Activated gamma-delta T cell treated with anti-CD3 and anti-CD28 coated beads, Interleukin-2, amount 50 U/mL, for 16 hours (primary cell): ENCODE measurements around the gene GNG11.
"Not testable (repeated sequence)": the region's sequence is repeated elsewhere in the genome, so short reads cannot be mapped to it uniquely, and the experiment has no call there.

Experiments
- DNase-seq: peaks from one replicate; pipeline ENCODE4 v3.0.0-alpha.2; 2020; ENCODE audit warnings: low read depth

The GNG11 gene

DNA sequence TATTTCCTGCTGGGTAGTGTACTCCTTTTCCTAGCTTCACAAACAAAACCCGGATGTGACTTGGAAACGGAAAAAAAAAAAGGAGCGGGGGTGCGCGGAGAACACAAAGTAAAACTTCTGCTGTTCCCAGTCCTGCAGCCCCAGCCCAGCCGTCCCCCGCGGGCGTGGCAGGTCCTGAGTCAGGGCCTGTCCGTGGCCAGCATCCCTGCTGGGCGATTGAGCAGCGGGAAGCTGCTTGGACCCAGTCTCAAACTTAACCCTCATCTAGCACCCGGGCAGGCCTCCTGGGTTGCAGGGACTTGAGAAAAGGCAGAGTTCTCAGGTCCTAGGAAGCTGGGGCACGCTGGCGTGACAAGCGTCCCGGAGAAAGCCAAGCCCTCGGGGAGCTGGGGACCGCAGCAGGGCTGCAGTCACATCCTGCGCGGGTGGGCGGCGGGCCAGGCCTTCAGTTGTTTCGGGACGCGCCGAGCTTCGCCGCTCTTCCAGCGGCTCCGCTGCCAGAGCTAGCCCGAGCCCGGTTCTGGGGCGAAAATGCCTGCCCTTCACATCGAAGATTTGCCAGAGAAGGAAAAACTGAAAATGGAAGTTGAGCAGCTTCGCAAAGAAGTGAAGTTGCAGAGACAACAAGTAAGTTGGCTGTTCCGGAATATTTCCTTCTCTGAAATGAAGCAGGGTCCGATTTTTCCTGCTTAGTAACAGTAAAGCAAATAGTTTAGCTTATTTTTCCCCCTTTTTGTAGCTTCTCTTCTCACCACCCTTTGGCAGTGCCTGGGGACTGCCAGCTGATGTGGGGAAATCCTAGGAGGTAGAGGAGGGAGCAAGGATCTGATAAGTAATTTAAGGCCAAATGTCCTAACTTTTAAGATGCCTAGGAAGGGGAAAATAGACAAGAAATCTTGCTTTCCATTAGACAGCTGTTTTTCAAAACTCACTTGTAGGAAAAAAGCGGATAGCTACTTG lies at the start of gene GNG11:
Gene GNG11, plus strand, starts transcription at position 129 of the 960 bp plus-strand sequence. Its CDS starts 403 bp downstream, at position 532.
- no peak for DNase-seq

DNA sequence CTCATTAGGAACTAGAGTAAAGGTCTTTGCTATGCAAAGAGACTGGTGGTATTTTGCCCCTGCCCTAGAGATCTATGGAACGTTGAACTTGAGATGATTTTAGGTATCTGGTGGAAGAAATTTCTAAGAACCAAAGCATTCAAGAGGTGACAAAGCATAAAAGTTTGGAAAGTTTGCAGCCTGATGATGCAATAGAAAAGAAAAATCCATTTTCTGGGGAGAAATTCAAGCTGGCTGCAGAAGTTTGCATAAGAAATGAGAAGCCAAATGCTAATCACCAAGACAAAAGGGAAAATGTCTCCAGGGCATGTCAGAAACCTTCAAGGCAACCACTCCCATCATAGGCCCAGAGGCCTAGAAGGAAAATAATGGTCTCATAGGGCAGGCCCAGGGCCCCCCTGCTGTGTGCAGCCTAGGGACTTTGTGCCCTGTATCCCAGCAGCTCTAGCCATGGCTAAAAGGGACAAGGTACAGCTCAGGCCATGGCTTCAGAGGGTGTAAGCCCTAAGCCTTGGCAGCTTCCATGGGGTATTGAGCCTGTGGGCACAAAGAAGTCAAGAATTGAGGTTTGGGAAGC lies 47.4 kb upstream of the GNG11 start:
- no peak for DNase-seq

DNA sequence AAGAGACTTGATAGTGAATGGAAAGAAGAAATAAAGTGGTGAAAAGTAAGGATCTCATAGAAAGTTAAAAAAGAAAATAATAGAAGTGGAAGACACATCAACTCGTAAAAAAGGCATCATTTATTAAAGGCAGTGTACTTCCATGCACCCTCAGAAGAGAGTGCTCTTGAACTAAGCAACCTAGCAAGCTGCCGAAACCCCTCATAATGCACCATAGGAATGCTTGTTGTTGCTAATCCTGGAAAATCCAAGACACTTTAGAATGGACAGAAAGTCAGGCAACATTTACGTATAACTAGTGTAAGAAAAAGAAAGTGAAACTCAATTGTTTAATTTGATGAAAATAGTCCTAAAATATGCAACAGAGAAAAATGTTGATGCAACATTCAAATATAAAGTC lies 43.8 kb upstream of the GNG11 start:
- no peak for DNase-seq

DNA sequence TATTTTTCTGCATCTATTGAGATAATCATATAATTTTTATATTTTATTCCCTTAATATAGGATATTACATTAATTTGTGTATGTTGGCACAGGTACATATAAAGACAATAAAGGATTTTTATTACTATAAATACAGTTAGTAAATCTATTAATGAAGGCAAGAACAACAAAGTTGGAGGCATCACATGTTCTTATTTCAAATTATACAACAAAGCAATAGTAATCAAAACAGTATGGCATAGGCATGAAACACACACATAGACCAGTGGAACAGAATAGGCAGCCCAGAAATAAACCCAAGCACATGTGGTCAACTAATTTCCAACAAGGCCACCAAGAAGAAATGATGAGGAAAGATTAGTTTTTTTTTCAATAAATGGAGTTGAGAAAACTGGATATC lies 42.2 kb upstream of the GNG11 start:
- DNase-seq = no peak

DNA sequence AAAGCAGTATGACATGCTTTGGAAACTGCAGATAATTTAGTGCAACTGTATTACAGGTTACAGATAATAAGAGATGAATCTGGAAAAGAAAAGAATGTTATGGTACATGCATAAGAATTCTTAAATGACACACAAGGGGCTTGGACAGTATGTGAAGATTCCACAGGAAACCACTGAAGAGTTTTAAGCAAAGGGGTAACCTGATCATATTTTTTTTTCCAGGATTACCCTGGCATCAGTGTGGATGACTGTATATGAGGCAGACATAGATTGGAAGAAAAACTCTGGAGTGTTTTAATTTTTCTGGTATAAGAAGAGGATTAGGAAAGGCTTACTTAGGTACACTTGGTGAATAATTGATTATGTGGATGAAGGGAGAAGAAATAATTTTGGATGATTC lies 39.1 kb upstream of the GNG11 start:
- DNase-seq = no peak

DNA sequence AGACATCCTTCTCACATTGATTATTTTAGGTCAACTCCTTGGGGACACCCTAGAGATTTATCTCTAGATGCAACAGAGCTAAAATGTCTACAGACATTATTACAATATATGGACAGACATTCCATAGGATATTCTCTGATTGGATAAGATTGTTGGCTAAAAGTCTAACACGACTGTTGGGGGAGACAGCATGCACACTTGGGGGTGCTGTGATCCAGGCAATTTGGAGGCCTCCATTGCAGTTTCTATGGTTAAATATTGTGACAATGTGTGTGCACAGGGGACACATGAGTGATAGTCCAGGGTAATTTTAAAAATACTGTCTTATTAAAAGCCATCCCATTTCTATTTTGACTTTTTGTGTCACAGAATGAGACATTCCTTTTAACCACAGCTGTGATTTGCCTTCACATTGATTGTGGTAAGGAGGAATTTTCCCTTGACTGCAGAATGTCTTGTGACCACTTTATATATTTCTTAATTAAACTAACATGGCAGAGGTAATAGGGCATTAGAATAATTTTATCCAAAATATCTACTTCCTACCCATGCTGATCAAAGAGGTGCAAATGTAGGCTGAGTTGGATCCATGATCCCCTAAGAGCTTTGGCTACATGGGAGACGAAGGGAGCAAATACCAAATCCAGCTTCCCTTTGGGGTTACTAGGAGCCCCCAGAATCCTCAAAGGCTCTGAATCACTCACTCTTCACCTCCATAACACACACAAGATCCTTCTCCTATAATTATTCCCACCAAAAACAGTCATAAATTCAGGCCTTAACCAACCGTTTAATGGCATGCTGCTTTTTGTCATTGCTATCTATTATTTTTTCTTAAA lies 38.2 kb upstream of the GNG11 start:
- DNase-seq = no peak

DNA sequence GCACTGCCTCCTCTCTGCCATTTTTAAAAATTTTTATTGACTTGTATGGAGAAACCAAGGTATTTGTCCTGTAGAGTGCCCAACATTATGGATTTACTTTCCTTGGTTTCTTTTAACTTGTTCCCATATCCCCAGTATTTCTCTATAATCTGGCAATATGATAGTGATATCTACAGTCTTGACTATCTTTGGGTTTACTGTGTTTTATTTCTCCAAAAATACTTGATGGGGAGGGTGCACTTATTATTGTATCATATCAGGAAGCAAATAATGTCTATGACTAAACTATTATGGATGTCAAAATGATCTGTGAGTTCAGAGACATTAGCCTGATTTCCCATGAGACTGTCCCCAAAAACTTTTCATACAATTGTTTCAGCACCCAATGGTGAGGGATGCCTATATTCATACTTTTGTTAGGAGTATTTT lies 37.6 kb upstream of the GNG11 start:
- DNase-seq = no peak

DNA sequence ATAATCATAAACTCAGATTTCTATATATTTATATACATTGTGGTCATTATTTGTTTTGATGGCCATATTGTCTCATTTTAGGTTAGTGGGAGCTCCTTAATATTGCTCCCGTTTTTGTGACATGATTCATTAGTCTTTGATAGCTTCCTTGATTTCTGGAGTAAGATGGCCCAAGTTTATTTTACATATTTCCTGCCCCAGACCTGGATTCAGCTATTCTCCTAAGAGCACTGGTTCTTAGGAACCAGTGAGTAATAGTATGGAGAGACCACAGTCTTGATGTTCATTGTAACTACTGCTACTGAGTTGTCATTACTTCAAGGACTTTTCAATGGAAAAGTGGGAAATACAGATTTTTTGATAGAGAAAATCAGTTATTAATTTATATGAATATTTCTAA lies 37.0 kb upstream of the GNG11 start:
- DNase-seq = no peak

DNA sequence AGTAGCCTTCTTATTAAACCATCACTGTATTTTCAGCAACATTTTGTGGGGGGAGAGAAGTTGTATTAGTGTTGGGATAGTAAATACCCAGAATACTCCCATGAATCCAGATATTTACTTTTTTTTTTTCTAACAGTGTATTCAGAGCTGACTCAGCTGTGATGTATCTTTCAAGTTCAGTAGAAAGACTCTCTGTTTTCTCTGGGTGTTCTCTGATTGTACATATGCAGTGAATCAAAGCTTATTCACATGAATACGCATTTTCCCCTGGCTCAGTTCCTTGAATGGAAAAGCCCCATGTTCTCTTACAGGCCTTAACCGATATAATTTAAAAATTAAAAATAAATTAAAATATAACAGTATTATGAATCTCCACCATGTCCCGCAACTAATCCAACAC lies 32.3 kb upstream of the GNG11 start:
- DNase-seq = no peak

DNA sequence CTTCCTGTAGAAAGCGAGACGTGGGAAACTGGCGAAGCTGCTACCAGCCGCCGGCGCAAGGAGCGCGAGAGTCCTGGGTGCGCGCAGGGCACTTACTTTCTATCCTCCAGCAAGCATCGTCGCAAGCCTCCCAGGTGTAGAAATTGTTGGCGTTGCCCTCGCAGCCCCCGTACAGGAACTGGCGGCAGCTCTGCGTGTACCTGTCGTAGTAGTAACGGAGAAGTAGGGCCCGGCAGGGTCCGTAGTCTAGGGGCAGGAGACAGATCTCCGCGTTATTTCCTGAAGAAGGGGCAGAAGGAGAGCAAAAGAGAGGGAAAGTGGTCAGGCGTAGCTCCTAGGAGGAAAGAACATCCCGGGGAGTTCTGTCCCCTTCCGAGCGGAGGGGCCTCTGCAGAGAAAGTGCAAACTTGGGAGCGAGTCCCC lies 31.5 kb upstream of the GNG11 start:
- DNase-seq = no peak

DNA sequence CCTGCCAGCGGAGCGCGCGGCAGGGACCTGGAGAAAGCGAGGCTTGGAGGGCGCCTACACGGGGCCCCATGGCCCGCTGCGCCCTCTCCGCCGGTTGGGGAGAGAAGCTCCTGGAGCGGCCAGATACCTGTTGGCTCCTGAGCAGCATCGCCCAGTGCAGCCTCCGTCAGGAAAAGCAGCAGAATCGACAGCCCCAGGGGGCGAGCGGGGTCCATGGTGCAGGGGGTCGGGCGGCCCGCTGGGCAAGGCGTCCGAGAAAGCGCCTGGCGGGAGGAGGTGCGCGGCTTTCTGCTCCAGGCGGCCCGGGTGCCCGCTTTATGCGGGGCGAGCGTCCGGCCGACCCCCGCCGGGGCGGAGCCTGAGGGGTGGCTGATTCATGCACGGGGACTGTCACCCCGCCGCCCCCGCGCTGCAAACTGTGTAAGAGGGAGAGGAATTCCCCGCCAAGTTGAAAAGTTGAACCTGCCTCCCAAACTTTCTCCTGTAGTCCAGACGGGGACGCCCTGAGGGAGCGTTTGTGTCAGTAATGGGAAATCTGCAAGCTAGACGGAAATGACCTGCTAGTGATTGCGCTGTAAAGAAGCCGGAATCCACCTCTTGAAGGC lies 31.0 kb upstream of the GNG11 start, which contains the start of gene TFPI2:
Gene TFPI2, minus strand, starts transcription at position 290 of the 605 bp plus-strand sequence. Its CDS starts 75 bp downstream, at position 215.
- no peak for DNase-seq

DNA sequence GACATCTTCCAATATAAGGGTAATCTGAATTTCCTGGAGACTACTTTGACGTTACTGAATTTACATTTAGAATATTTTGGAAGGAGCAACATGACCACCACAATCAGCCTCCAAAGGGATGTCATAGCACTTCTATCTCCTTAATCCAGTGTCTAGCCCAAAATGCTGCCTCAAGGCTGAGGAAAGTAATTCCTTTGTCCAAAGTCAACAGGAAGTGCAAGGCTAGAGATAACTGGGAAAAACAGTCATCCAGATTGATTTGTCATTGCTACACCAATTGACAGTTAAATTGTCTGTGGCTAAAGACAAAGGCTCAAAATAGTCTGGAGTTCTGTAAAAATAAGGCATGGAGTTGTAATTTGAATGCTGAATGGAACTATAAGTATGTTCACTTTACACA lies 27.1 kb upstream of the GNG11 start:
- DNase-seq = no peak

DNA sequence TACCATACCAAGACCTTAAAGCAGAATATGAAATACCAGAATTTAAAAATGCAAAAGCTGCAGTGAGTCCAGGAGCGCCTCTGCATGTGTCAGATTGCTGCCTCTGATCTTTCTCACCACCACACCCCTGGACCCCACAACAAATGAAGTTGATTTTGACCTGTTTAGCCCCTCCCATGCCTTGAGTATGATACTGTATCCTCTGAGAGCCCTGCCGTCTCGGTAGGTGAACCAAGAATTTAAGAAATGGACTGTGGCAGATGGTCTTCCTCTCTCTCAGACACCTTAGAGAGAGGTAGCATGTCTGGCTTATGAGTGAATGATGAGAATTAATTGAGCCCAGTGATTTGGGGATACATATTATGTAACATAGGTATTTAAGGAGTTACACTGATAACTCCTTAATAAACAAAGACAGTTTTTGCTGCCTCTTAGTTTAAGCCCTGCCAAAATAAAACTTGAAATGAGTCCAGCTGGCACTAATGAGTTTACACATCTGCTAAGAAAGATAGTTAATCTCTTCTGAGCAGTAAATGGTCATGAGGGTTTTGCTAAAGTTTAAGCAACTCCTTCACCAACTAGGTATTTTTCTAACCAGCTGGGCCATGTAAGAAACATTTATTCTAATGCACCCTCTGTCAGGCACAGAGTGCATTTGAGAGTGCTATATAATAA lies 26.4 kb upstream of the GNG11 start:
- DNase-seq = no peak

DNA sequence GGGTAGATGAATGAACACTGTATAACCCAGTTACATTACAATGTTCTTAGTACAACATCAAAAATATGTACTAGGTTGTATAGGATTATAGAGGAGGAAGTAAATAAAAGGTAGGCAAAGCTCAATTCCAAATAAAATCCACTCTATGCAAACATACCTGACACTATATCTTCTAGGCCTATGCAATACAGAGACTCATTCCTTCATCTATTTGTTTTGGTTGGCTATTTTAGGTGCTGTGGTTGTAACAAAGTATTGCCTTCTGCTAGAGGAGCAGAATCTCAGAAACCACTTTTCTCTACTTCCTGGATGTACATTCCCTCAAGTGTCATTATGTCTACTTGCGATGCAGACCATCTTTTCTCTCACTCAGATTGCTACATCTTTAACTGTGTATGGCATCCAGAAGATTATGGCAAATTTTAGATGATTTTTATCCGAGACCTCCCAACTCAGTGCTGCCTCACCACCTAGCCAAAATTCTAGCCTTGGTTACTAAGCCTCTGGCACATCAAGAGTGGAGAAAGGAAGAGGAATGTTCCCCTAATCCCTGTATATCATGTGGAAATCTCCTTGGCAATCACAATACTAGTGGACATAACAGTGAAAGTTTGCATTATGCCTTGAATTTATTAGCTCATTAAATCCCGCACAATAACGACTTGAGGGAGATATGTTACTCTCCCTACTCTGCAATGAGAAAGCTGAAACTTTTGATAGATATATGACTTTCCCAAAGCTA lies 25.5 kb upstream of the GNG11 start:
- DNase-seq = no peak

DNA sequence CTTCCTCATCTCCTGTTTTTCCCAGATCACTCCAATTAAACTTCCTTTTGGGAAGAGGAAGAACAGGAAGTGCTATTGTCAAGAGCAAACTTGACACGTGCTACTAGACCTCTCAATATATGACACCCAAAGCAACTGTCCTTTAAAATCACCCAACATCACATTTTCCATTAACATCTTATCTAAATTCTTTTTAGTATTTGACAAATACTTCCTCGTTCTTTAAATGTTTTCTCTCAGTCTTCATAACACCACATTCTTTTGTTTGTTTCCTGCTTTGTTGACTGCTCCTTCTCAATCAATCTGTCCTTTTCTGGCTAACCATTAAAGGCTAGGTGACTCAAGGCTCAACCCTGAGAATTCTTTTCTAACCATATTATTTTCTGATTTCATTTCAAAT lies 23.9 kb upstream of the GNG11 start:
- DNase-seq = no peak

DNA sequence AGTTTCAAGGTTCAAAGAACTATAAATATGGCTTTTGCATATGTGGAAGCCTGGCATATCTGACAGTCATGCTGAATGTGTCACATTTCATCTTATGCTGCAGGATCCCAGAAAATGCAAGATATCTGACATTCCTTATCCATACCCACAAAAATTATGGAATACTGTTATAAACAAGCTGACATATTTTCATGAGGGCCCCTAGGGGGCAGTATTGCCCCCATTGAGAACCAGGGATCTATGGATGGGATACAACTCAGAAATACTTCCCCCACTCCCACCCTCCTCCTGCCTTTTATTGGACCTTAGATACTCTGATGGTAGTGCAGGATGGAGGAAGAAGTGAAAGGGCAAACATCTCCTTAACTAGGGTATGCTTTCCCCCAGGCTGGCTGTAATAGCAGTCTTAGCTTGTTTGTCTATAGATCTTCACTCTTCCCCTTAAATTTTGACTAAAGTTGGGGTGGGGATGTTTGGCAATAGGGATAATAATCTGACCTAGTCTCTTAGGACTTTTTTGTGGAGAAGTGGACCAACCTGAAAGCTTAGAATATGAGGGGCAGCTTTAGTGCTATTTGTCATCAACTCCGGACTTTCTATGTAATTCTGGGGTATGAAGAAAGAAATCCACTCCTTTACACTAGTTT lies 18.6 kb upstream of the GNG11 start:
- DNase-seq = no peak

DNA sequence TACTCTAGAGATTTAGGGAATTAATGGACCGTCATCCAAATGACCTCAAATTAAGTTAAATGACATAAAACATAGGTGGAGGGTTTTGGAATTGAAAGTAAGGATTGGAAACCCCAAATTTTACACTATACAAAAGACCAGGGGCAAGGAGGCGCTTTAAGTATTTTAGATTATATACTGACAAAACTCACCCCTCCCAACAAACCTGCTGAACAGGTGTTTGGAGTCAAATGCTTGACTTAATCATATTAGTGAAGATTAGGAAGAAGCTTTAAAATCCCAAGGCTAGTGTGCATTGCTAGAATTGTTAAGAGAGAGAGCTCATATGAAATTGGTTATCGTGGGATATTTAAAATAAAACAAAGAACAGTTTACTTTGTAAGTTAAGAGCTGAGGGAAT lies 15.3 kb upstream of the GNG11 start, which contains the start of gene GNGT1:
Gene GNGT1, plus strand, starts transcription at position 301 of the 400 bp plus-strand sequence. CDS start 180 bp downstream, outside the sequence.
- no peak for DNase-seq

DNA sequence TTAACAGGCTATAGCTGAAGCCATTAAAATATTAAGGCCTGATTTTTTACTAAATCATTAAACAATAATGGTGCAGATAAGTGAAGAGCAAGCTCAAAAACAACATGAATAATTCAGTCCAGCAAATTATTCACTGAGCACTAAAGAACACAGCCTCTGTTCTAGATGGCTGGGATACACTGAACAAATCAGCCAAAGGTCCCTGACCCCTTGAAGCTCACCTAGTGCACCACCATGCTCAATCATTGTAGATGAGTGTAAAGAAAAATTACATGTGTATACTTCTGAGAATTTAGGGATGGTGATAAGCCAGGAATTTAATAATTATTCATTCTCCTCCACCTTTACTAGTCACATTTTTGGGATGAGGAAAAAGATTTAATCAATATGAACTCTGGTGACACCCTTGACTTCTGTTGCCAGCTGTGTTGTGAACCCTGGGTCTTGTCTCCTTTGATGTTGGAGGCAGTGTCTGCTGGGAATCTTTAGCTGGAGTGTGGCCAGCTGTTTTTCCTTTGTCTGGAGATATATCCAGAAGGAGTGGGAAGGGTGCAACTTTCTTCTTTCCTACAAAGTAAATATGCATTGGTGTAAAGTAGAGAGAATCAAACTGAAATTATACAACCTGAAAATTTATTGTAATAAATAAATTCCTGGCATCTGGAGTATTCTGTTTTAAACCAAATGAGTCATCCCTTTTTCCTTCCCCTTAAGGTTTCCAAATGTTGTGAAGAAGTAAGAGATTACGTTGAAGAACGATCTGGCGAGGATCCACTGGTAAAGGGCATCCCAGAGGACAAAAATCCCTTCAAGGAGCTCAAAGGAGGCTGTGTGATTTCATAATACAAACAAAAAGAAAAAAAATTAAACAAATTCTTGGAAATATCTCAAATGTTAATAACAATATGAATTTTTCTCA lies 11.2 kb upstream of the GNG11 start:
- no peak for DNase-seq

DNA sequence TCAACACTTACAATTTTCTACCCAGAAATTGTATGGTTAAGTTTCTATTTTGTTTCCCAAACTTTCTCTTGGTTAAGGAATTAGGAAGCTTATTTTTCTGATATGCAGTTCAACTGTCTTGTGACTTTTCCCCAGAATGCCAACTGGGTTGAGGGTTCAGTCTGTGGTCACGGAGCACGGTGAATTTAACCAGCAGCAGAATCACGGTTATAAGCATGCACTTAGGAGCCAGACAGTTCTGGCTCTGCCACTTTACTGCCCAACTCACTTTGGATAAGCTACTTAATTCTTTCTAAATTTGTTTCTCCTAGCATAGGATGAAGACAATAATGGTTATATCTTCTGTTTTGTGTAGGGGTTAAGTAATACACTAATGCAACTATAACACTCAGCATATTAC lies 10.3 kb upstream of the GNG11 start:
- DNase-seq = not testable (repeated sequence)
